NB4 (cell line): Measurements from ENCODE around the gene PPP2R1B.
"Not testable (repeated sequence)": the region's sequence is repeated elsewhere in the genome, so short reads cannot be mapped to it uniquely, and the experiment has no call there.

ENCODE experiments used
- DNase-seq: peaks from one replicate; pipeline ENCODE4 v3.0.0; 2010; ENCODE audit warnings: low read depth
- H3K4me3 ChIP-seq: one replicate; pipeline ENCODE4 v1.5.1; 2011; ENCODE audit warnings: mild to moderate bottlenecking, low read depth, low read length, moderate library complexity
- CTCF ChIP-seq: IDR thresholded peaks from one replicate; pipeline ENCODE4 v1.5.1; 2012; ENCODE audit warnings: low read depth, low read length
- MAX ChIP-seq: IDR thresholded peaks from 2 replicates; pipeline ENCODE4 v1.6.1; 2011; ENCODE audit warnings: low read depth, low read length
- MYC ChIP-seq: IDR thresholded peaks from 2 replicates; pipeline ENCODE4 v1.6.1; 2011; ENCODE audit warnings: low read depth, low read length
- POLR2A ChIP-seq: IDR thresholded peaks from 2 replicates; pipeline ENCODE4 v1.6.1; 2011; ENCODE audit warnings: mild to moderate bottlenecking; ENCODE audit not compliant: insufficient read length; ENCODE audit errors: extremely low read depth

The PPP2R1B gene

GRCh38 chr11:111792314-111792713, 26.1 kb upstream of the PPP2R1B start:
- H3K4me3 ChIP-seq, result no peak overlapping the region
- no peak for DNase-seq
- TF ChIP-seq MYC (no peak), POLR2A (no peak), MAX (no peak), CTCF (no peak)

GRCh38 chr11:111788464-111788863, 22.3 kb upstream of the PPP2R1B start:
- no peak overlapping the region for H3K4me3 ChIP-seq
- no peak for DNase-seq
- TF ChIP-seq CTCF (no peak), POLR2A (no peak), MYC (no peak), MAX (no peak)

GRCh38 chr11:111788051-111788450, 21.9 kb upstream of the PPP2R1B start:
- TF ChIP-seq MYC (no peak), CTCF (no peak), POLR2A (no peak), MAX (no peak)
- no peak for DNase-seq
- H3K4me3 ChIP-seq, result no peak overlapping the region

GRCh38 chr11:111785886-111786412, 19.8 kb upstream of the PPP2R1B start:
- TF ChIP-seq POLR2A (no peak), MAX (no peak), CTCF (no peak), MYC (no peak)
- DNase-seq, result no peak
- no peak overlapping the region for H3K4me3 ChIP-seq

- no peak for DNase-seq
- TF ChIP-seq MAX (no peak), POLR2A (no peak), CTCF (no peak), MYC (no peak)
- H3K4me3 ChIP-seq, result no peak overlapping the region
These were observed 18.9 kb upstream of the PPP2R1B start for GRCh38 chr11:111785076-111785475.

GRCh38 chr11:111784311-111784710, 18.1 kb upstream of the PPP2R1B start:
- H3K4me3 ChIP-seq, DNase-seq: not testable (repeated sequence)
